ENCODE data around the gene PAWR. TPM values are rescaled to one million over a fixed set of nuclear protein-coding genes. Genes with fewer than 3 reads are reported as not detected.

Gene PAWR
- total and polyA plus RNA-seq, 2 of the 13 experiments (the other 11 are each of a cell fraction or from before 2014, with no cell fraction given) = 29.1 to 36.1 TPM

DNA sequence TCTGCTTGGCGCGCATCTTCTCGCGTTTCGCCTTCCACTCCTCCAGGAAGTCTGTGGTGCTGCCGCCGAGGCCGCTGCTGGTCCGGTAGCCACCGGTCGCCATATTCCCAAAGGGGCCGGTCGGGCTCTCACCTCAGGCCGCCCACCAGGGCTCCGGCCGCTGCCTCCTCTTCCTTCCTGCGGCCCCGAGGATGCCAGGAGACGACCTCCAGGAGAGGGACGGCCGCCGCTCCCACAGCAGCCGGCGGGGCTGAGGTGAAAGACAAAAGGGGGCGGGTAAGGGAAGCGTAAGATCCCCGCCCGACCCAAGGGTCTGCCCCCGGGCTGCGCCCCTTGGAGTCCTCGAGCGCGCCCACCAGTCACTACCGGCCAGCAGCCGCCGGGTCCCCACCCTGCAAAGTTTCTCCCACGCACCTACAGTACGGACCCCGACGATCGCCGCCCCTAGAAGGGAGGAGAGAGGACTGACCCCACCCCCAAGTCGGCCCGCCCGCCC, 574 bp downstream of the PAWR start (continued):
- TF ChIP-seq ZNF674 (CRISPR knock-in tag; IDR thresholded peaks at IDR 0.05; ENCODE audit: low read depth) (no peak), CREM (IDR thresholded peaks at IDR 0.05) (no peak), CREM (CRISPR knock-in tag; IDR thresholded peaks at IDR 0.05) (no peak), ZNF329 (CRISPR knock-in tag; IDR thresholded peaks at IDR 0.05; ENCODE audit: low read depth) (0 out of 2 replicates have a peak, but pooled peaks have one; percentile 3), ZNF607 (CRISPR knock-in tag; IDR thresholded peaks at IDR 0.05; ENCODE audit: borderline replicate concordance) (0 out of 2 replicates have a peak, but pooled peaks have one; percentile 36), BRCA1 (CRISPR knock-in tag; IDR thresholded peaks at IDR 0.05) (peak; percentile 34; the same call in 1 of the 2 replicates), ZZZ3 (CRISPR knock-in tag; IDR thresholded peaks at IDR 0.05; ENCODE audit: borderline replicate concordance) (no peak), POLR2A (IDR thresholded peaks at IDR 0.05; ENCODE audit: insufficient read depth in 1 of 2, low read depth in 2 of 2, low read length in 2 of 2) (no peak), ZGPAT (CRISPR knock-in tag; IDR thresholded peaks at IDR 0.05) (peak; percentile 12; the same call in 1 of the 2 replicates), GZF1 (CRISPR knock-in tag; IDR thresholded peaks at IDR 0.05) (0 out of 2 replicates have a peak, but pooled peaks have one; percentile 23), FOXA1 (IDR thresholded peaks at IDR 0.05) (no peak), FOXA1 (CRISPR knock-in tag; IDR thresholded peaks at IDR 0.05) (no peak), ZNF580 (CRISPR knock-in tag; IDR thresholded peaks at IDR 0.05; ENCODE audit: borderline replicate concordance, low read depth) (no peak), PHF21A (CRISPR knock-in tag; IDR thresholded peaks at IDR 0.05) (no peak), ZNF563 (CRISPR knock-in tag; IDR thresholded peaks at IDR 0.05) (peak; percentile 44; the same call in 1 of the 2 replicates), MTERF4 (CRISPR knock-in tag; IDR thresholded peaks at IDR 0.05) (0 out of 2 replicates have a peak, but pooled peaks have one; percentile 17), RBM22 (optimal IDR thresholded peaks at IDR 0.05; ENCODE audit: low read length) (no peak), MTA1 (CRISPR knock-in tag; IDR thresholded peaks at IDR 0.05; ENCODE audit: borderline replicate concordance) (0 out of 2 replicates have a peak, but pooled peaks have one; percentile 42), PHF8 (CRISPR knock-in tag; IDR thresholded peaks at IDR 0.05) (peak; percentile 65; the same call in 1 of the 2 replicates), MLLT10 (CRISPR knock-in tag; IDR thresholded peaks at IDR 0.05) (no peak), ZNF446 (CRISPR knock-in tag; IDR thresholded peaks at IDR 0.05) (0 out of 2 replicates have a peak, but pooled peaks have one; percentile 66), HOXA3 (CRISPR knock-in tag; IDR thresholded peaks at IDR 0.05) (0 out of 2 replicates have a peak, but pooled peaks have one; percentile 21)
- TF ChIP-seq, protein P1, sequence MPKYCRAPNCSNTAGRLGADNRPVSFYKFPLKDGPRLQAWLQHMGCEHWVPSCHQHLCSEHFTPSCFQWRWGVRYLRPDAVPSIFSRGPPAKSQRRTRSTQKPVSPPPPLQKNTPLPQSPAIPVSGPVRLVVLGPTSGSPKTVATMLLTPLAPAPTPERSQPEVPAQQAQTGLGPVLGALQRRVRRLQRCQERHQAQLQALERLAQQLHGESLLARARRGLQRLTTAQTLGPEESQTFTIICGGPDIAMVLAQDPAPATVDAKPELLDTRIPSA (CRISPR knock-in tag; IDR thresholded peaks at IDR 0.05; ENCODE audit: borderline replicate concordance) = 0 out of 2 replicates have a peak, but pooled peaks have one; percentile 15
- TF ChIP-seq, protein P2, sequence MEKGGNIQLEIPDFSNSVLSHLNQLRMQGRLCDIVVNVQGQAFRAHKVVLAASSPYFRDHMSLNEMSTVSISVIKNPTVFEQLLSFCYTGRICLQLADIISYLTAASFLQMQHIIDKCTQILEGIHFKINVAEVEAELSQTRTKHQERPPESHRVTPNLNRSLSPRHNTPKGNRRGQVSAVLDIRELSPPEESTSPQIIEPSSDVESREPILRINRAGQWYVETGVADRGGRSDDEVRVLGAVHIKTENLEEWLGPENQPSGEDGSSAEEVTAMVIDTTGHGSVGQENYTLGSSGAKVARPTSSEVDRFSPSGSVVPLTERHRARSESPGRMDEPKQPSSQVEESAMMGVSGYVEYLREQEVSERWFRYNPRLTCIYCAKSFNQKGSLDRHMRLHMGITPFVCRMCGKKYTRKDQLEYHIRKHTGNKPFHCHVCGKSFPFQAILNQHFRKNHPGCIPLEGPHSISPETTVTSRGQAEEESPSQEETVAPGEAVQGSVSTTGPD (CRISPR knock-in tag; IDR thresholded peaks at IDR 0.05) = no peak
- TF ChIP-seq, protein P3, sequence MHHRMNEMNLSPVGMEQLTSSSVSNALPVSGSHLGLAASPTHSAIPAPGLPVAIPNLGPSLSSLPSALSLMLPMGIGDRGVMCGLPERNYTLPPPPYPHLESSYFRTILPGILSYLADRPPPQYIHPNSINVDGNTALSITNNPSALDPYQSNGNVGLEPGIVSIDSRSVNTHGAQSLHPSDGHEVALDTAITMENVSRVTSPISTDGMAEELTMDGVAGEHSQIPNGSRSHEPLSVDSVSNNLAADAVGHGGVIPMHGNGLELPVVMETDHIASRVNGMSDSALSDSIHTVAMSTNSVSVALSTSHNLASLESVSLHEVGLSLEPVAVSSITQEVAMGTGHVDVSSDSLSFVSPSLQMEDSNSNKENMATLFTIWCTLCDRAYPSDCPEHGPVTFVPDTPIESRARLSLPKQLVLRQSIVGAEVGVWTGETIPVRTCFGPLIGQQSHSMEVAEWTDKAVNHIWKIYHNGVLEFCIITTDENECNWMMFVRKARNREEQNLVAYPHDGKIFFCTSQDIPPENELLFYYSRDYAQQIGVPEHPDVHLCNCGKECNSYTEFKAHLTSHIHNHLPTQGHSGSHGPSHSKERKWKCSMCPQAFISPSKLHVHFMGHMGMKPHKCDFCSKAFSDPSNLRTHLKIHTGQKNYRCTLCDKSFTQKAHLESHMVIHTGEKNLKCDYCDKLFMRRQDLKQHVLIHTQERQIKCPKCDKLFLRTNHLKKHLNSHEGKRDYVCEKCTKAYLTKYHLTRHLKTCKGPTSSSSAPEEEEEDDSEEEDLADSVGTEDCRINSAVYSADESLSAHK (CRISPR knock-in tag; IDR thresholded peaks at IDR 0.05; ENCODE audit: borderline replicate concordance) = 0 out of 2 replicates have a peak, but pooled peaks have one; percentile 37
